Spleen (tissue), 7 donors: ENCODE results near the gene TYRP1.

Source experiments
- CTCF ChIP-seq, 11 experiments: fragments of 200-600 bp in 7 of 11; fragments of 450-650 bp in 4 of 11; sonication (generic) in 4 of 11; IDR thresholded peaks in 8 of 11; conservative IDR thresholded peaks in 3 of 11; 1 replicate in 7 of 11; 2 replicates in 4 of 11; pipeline versions ENCODE4 v1.4.0 to v1.8.0; 2016 to 2021; ENCODE audit warnings: antibody characterized with exemption in 11 of 11, inconsistent platforms in 4 of 11, mild to moderate bottlenecking in 1 of 11
- POLR2AphosphoS5 ChIP-seq, 3 donors: sonication (generic); formaldehyde crosslinking; IDR thresholded peaks; one replicate each; pipeline ENCODE4 v1.5.1; 2017; ENCODE audit warnings: antibody characterized with exemption in 3 of 3
- donor health status: DM: no; HTN: no; CAD: no; lungs with moderate emphysema.
- donor health status: DM: no; HTN: no; CAD: no.
- donor health status: DM: no; HTN: no; CAD: no.

- TF ChIP-seq CTCF (IDR thresholded peaks at IDR 0.05 in 8 of 11, conservative IDR thresholded peaks at IDR 0.05 in 3 of 11) (no peak), POLR2AphosphoS5 (IDR thresholded peaks at IDR 0.05) (no peak)
These were observed 12.4 kb upstream of the TYRP1 start for GRCh38 chr9:12680757-12681156.
